GM19239 (cell line): Measurements from ENCODE around the gene FOXJ1.

Experiments
- DNase-seq: peaks from one replicate; pipeline ENCODE4 v3.0.0; 2011; ENCODE audit warnings: low spot score; ENCODE audit not compliant: insufficient read length
- FAIRE-seq: peaks from 2 replicates; lab custom pipeline; 2011; peaks lifted over from hg19 to GRCh38; lab: Jason Lieb, UNC

FOXJ1 gene

GRCh38 chr17:76161619-76162266 is 20.7 kb upstream of the FOXJ1 start:
- FAIRE-seq (no peak), DNase-seq (no peak)

GRCh38 chr17:76160896-76161528 is 20.0 kb upstream of the FOXJ1 start:
- DNase-seq, result no peak

DNA sequence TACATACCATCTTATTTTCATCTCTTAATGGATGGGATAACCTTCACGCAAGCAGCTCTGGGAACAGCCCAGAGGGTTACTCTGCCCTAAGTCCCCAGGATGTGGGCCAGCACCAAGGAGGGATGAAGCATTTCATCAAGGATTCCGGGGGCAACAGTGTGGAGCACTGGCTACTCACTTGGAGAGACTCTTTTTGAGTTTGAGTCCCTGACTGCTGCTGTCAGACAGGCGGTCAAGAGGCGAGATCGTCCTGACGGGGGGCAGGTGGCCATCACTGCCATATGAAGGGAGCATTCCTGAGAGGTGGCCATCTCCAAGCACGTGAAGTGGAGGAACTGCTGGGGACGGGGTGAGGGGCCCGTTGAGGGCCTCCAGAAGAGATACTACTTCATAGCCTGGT is 18.1 kb upstream of the FOXJ1 start:
- FAIRE-seq (no peak), DNase-seq (no peak)

More at GRCh38 chr17:76160896-76161528, 20.0 kb upstream of the FOXJ1 start:
- no peak for FAIRE-seq

DNA sequence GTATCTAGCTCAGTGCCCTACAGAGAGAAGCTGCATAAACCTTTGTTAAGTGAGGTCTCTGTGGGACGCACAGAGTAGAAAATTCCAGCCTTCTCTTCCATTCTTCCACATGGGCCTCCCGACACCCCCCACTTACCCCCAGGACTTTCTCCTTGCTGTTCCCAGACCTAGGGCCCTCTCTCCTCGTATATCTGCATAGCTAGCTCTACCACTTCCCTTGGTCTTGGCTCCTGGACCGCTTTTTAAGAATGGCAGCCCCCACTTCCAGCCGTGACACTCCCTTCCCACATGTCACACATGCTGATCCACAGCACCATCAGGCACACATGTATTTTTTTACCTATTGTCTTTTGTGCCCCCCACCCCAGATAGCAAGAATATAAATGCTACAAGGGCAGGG is 16.7 kb upstream of the FOXJ1 start:
- no peak for FAIRE-seq
- no peak for DNase-seq

- FAIRE-seq (no peak), DNase-seq (no peak)
These were observed 15.6 kb upstream of the FOXJ1 start for GRCh38 chr17:76156662-76156991.

- FAIRE-seq (no peak), DNase-seq (no peak)
These were observed 15.1 kb upstream of the FOXJ1 start for GRCh38 chr17:76155988-76156661.

GRCh38 chr17:76154936-76155845 is 14.1 kb upstream of the FOXJ1 start:
- DNase-seq, result no peak
- FAIRE-seq, result no peak

- FAIRE-seq, result no peak
- no peak for DNase-seq
These were observed 13.2 kb upstream of the FOXJ1 start for GRCh38 chr17:76154292-76154691.

- FAIRE-seq, result no peak
- no peak for DNase-seq
These were observed 12.6 kb upstream of the FOXJ1 start for GRCh38 chr17:76153640-76154039.

DNA sequence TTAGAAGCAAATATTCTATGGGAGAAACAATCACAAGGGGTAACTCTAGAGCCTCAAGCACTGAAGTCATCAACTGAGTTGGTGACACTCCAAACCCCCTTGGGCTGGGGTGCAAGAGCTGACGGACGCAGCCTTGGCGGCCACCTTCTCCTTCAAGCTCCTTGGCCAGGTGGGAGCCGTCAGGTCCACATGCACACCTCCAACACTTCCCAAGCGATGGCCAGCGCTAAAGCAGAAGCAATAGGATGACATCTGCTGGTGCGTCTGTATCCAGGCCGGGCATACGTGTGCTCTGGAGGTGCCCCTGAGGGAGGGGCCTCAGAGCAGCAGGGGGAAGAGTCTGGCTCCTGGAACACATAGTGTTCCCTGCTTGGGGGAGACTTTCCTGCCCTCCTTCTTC is 12.2 kb upstream of the FOXJ1 start:
- no peak for FAIRE-seq
- no peak for DNase-seq

DNA sequence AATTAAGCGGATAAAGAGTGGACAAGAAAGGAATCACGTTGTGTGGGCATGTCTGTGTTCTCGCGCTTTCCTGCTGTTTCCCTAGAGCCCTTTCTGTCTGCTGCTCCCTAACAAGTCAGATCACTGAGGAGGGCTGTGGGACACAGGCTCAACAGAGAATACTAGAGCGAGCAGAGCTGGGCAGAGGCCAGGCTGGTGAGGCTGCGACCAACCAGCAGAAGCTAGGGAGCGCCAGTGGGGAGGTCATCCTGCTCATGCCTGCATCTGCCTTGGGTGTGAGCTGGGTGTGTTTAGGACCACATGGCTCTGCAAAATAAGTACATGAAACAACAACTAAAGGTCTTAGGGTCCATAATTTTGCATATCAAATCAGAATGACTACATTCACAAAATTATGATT is 11.5 kb upstream of the FOXJ1 start:
- DNase-seq, result no peak
- no peak for FAIRE-seq

GRCh38 chr17:76151896-76152454 is 10.9 kb upstream of the FOXJ1 start:
- DNase-seq (no peak), FAIRE-seq (no peak)

GRCh38 chr17:76150712-76151622 is 9.9 kb upstream of the FOXJ1 start:
- FAIRE-seq (no peak), DNase-seq (no peak)

- DNase-seq (no peak), FAIRE-seq (no peak)
These were observed 8.2 kb upstream of the FOXJ1 start for GRCh38 chr17:76149214-76149613.

DNA sequence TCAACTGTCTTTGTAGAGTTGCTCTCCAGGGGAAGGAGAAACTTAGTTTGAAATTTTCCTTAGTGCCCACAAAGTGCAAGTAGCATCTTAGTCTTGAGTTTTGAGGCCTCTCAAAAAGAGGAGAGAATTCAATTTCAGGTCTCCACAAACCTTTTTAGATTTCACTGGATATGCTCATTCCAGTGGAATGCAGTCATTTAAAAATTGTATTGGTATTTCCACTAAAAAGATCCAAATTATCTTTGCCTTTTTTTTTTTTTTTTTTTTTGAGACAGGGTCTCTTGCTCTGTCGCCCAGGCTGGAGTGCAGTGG is 6.9 kb upstream of the FOXJ1 start:
- no peak for DNase-seq
- FAIRE-seq, result no peak

GRCh38 chr17:76147211-76148014 is 6.4 kb upstream of the FOXJ1 start:
- DNase-seq, result no peak

DNA sequence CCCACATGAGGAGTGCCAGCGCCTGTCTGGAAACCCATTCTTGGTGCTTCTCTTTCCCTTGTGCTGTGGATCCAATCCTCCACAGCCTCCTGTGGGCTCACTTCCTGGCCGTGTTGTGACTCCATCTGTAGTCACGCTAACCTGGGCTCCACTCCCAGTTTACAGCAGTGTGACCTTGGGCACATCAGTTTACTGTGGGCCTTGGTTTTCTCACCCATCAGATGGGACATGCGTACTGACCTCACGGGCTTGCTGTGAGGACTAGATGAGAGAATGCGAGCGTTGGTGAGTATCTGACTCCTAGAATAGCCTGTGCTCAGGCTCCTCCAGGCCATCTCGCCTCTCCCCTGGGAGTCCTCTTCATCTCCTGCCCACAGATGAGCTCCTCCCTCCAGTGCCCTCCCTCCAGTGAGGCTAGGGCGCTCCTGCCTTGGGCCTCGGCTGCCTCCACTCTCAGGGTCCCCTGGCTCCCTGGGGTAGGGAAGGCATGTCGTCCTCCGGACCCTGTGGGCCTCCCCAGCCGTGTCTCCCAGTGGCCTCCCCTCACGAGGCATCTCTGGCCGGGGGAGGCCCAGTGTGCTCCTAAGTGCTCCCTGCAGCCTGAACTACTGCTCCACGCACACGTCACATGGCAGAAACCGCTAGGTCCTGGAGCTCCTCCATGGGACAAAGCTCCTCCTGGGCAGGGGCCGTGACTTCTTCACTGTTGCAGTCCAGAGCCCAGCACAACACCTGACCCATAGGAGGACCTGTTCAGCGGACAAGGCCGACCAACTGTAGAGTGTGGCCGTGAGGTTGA is 5.2 kb upstream of the FOXJ1 start:
- no peak for FAIRE-seq
- DNase-seq, result no peak

More at GRCh38 chr17:76147211-76148014, 6.4 kb upstream of the FOXJ1 start:
- no peak for FAIRE-seq
